GM21723 (cell line): ENCODE data around the gene SLC25A26.
"Not testable (repeated sequence)": the region's sequence is repeated elsewhere in the genome, so short reads cannot be mapped to it uniquely, and the experiment has no call there.

ENCODE experiments used
- ATAC-seq: cut with Tn5 transposase; IDR thresholded peaks from one replicate; pipeline ENCODE4 v1.9.1; 2021; ENCODE audit warnings: mild to moderate bottlenecking, moderate library complexity; ENCODE audit not compliant: unreplicated experiment

SLC25A26 gene

GRCh38 chr3:66406831-66407610 is 186.2 kb downstream of the SLC25A26 start:
- ATAC-seq = no peak

GRCh38 chr3:66407611-66408218 is 186.9 kb downstream of the SLC25A26 start:
- ATAC-seq = peak; percentile 91

- no peak for ATAC-seq
Measured at GRCh38 chr3:66409771-66410754, 189.3 kb downstream of the SLC25A26 start.

DNA sequence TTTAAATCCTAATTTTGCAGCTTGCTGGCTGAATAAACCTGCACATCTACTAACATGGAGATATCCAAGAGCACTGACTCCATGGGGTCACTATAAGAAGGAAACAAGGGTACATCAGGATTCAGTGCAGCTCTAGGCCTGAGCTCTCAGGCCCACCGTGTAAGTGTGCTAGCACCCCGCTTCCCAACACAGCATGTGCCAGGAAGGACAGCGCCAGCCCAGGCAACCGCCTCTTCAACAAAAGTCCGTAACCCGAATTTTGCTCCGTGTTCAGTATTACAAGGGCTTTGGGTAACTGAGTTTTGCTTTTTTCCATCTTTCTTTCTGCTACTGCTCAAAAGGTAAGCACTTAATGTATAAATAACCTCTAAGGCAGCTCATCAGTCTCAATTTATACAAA is 190.2 kb downstream of the SLC25A26 start:
- ATAC-seq = no peak

DNA sequence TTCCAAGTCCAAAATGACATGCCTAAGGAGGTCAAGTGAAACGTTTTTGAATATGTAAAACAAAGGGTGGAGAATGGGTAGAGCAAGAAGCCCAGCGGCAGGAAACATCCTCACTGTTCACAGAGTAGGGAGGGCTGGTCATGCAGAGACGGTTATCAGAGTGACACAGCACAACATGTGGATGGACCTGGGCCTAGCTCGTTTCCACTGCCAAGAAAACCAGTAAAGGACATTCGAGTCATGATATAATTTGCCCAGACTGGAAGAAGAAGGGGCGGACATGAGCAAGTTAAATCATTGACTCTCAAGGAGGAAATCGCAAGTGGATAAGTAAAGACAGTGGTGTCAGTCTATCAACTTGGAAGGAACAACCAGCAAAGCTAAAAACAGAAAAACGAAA is 190.7 kb downstream of the SLC25A26 start:
- ATAC-seq = no peak

GRCh38 chr3:66411961-66412887 is 191.4 kb downstream of the SLC25A26 start:
- ATAC-seq = no peak

- ATAC-seq = no peak
Measured at GRCh38 chr3:66413151-66413751, 192.4 kb downstream of the SLC25A26 start.

DNA sequence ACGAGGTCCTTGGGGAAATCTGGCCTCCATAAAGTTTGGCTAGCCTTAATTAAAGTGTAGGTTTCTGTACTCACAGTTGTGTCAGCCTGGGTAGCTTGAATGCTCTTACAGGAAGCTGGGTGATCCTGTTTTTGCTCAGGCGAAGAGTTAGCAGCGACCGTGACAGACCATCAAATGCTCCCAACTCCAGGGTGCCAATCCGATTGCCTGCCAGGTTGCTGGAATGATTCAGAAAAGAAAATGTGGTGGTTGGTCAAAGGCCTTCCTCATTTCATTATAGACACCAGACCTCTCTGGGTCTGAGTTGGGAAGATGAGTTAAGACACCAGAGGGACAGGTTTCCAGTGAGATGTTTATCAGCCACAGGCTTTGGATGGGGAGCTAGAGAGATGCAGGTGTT is 194.0 kb downstream of the SLC25A26 start:
- no peak for ATAC-seq

DNA sequence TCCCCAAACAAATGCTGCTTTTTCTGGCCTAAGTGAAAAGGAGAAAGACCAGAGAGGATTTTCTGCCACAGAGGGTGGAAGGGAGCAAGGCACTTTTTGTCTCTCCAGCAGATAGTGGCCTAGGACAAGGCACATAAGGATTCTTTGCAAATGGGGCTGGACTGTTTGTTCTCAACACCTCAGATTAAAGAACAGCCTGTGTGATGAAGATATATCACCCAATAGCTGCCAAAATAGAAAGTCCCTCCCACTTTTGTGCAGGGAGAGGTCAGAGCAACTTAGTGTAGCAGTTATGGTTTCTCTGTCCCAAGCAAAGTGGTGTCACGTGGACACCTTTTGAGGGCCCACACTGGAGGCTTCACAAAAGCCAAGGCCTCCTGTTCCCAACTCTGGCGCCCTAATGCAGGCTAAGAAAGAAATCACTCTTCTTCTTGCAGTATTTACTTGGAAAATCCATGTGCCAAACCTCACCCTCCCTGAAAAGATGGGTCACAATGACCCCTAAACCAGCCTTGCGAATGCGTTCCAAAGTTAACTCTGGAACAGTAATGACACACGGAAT is 195.1 kb downstream of the SLC25A26 start:
- ATAC-seq = no peak

DNA sequence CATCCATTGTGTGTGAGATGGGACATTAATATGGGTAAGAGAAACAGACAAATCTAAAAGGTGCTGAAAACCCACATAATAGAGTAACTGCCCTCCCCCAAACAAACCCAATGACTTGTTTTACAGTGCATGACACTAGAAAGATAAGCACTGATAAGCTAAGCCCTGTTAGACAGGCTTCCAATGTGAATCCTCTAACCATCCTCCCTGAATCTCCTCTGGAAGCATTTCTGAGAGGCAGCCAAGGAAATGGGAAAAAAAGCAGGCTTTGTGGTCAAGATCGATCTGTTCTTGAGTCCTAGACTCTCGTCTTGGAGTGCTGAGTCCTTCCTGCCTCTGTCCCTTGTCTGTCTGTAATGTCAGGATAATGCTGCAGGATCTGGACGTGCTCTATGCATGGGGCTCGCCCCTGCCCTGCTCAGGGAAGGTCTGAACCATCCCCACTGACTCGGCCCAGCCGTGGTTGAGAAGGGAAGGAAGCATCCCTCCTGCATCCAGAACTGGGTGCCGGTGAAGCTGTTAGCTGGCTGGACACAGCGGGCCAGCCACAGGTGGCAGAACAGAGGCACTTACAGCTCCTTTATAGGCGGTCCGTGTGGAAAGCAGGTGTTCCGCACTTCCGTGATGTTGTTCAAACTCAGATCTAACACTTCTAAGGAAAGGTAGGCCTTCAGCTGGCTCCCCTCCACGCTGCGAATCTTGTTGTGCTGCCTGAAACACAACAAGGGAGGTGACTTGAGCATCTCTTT is 195.9 kb downstream of the SLC25A26 start:
- no peak for ATAC-seq

GRCh38 chr3:66418475-66418931 is 197.7 kb downstream of the SLC25A26 start:
- no peak for ATAC-seq

DNA sequence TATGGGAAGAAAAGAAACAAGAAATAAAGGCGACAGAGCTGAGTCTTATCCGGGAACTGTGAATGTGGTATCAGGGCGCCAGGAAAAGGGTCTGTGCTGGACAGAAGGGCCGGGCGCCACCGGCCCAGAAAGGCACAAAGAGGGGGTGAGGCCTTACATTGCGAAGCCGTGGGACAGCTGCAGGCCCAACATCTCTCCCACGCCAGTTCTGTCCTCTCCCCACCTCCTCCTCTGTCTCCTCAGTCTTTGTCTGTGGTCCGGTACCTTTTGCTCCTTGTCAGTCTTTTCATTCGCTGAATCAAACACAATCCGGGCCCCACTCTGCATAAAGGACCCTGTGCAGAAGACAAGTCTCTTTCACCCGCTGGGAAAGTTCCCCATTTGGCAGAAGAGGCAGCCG is 198.2 kb downstream of the SLC25A26 start:
- ATAC-seq = no peak

DNA sequence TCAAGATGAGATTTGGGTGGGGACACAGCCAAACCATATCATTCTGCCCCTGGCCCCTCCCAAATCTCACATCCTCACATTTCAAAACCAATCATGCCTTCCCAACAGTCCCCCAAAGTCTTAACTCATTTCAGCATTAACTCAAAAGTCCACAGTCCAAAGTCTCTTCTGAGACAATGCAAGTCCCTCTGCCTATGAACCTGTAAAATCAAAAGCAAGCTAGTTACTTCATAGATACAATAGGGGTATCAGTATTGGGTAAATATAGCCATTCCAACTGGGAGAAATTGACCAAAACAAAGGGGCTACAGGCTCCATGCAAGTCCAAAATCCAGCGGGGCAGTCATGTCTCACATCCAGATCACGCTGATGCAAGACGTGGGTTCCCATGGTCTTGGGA is 200.3 kb downstream of the SLC25A26 start:
- not testable (repeated sequence) for ATAC-seq

DNA sequence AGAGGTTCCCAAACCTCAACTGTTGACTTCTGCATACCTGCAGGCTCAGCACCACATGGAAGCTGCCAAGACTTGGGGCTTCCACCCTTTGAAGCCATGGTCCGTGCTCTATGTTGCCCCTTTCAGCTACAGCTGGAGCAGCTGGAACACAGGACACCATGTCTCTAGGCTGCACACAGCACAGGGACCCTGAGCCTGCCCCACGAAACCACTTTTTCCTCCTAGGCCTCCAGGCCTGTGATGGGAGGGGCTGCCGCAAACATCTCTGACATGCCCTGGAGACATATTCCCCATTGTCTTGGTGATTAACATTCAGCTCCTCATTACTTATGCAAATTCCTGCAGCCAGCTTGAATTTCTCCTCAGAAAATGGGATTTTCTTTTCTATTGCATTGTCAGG is 201.1 kb downstream of the SLC25A26 start:
- ATAC-seq = not testable (repeated sequence)

DNA sequence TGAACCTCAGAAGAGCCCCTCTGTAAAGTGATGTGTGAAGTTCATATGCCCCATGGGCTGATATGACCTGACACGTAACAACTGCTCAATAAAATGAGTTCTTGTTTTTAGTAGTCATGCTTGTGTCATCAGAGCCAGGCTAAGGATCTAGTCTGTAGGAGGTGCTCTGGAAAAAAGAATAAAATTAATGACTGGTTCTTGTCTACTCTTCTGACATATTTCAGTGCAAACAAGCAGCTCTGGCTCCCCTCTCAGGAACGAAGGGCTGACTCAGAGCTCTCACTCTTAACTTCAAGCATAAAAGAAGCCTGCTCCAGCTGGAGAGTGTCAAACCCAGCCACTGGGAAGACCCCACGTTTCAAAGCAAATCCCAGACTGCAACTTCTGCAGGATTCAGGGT is 203.0 kb downstream of the SLC25A26 start:
- ATAC-seq = no peak

GRCh38 chr3:66425032-66425431 is 204.2 kb downstream of the SLC25A26 start:
- ATAC-seq = no peak

- no peak for ATAC-seq
Measured at GRCh38 chr3:66425576-66426114, 204.8 kb downstream of the SLC25A26 start.

GRCh38 chr3:66426135-66426534 is 205.3 kb downstream of the SLC25A26 start:
- no peak for ATAC-seq
